GM12801 (cell line): ENCODE measurements around the gene AXIN1.

ENCODE experiments used
- TF ChIP-seq, protein P1 (sequence below): IDR thresholded peaks from one replicate; pipeline ENCODE4 v1.5.1; 2011; ENCODE audit warnings: control low read depth; ENCODE audit not compliant: insufficient read length; ENCODE audit errors: extremely low read depth

Gene AXIN1

DNA sequence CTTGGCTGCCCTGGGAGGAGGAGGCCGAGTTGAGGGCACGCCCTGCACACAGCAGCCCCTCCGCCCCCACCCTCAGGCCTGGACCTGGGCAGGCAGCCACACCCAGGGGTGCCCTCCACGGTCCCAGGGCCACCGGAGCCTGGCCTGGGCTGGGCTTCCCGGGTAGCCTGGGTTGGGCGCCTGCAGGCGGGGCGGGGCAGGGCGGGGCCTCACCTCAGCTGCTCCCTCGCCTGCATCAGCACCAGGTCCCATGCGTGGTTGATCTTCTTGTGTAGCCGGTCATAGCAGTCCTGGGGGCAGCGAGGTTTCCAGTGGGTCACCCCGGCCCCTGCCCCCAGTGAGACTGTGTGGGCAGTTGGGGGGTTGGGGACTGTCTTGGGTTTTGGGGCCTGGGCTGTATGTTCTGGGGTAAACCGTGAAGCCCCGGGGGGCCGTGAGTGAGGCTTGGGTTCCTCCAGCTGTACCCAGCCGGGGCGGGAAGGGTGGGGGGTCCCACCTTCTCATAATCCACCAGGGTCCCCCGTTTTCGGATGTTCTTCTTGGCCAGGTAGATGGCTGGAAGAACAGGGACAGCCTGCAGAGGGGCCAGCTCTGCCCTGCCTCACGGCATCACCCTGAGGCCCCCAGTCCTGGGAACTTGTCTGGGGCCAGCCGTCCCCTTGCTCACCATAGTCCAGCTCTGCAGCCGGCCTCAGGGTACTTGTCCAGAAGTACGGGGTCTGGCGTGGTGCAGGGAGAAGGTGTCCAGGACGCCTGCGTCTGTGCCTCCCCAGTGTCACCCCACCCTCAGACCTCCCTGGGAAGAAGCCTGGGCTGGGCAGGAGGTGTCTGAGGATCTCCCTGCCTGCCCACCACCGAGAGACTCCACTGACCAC lies 78.7 kb downstream of the AXIN1 start:
- TF ChIP-seq, protein P1, sequence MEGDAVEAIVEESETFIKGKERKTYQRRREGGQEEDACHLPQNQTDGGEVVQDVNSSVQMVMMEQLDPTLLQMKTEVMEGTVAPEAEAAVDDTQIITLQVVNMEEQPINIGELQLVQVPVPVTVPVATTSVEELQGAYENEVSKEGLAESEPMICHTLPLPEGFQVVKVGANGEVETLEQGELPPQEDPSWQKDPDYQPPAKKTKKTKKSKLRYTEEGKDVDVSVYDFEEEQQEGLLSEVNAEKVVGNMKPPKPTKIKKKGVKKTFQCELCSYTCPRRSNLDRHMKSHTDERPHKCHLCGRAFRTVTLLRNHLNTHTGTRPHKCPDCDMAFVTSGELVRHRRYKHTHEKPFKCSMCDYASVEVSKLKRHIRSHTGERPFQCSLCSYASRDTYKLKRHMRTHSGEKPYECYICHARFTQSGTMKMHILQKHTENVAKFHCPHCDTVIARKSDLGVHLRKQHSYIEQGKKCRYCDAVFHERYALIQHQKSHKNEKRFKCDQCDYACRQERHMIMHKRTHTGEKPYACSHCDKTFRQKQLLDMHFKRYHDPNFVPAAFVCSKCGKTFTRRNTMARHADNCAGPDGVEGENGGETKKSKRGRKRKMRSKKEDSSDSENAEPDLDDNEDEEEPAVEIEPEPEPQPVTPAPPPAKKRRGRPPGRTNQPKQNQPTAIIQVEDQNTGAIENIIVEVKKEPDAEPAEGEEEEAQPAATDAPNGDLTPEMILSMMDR = no peak

DNA sequence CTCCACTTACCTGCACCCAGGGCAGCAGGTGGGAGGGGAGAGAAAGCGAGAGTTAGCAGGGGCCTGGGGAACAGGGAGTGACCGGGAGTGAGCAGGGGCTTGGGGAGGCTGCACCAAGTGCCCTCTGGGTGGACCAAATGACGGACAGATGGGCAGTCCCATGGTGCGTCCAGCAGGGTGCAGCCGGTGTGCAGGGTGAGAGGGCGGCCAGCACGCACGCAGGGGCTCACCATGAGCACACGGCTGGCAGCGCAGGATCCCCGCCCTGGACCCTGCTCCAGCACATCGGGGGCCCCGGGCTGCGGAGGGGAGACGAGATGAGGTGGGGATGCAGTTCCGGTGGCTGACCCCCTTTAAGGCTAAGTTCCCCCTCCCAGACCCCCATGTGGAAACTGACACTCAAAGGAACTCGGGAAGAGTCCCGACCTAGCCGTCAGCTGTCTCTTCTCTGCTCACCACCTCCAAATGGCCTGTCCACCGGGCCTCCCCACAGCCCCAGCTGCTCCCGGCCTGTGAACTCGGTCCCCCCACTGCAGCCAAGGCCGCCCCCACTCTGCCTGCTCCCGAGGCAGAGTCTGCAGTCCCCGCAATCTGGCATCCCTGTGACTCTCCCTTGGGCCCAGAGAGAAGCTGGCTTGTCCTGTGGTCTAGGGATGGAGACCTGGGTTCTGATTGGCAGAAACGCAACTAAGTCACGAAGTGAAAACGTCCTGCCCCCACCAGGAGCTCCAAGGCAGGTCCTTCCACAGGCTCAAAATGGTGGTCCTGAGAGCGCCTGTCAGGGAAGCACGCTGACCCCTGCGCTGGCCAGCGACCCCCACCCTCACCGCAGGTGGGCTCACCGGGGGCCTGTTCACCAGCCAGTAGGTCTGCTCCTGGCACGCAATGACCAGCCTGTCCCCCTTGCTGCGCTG lies 79.6 kb downstream of the AXIN1 start:
- TF ChIP-seq, protein P1 = no peak

DNA sequence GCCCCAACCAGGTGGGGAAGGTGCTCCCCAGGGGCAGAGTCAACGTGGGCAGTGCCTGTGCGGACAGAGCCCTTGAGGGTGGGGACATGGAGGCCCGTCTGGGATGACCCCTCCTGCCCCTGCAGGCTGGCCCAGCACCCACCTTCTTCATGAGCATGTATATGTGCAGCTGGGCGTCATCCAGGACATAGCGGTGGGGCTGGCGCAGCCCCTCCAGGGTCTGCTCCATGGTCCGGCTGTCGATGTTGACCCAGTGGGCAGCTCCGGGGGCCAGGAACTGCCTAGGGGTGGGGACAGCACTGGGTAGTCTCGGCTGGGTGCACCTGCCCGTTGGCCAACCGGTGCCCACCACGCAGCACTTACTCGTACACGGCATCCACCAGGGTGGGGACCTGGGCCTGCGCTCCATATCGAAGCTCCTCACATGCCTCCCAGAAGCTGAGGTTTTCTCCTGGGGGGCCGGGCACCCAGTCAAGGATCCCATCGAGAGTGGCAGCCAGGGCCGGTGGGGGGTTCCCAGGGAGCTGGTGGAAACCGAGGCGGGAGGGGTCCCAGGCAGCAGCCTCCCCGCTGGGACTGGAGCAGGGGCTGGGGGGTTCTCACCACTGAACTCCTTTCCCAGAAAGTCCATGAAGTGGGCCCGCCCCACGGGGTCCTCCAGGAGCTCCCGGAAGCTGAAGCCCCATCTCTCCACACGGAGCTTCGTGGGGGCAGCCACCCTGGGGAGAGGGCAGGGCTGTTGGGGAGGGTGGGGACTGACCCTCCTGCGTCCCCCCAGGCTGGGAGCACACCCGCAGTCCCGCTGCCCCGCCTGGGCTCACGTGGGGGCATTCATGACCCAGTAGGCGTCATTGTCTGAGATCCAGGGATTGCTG lies 81.9 kb downstream of the AXIN1 start:
- TF ChIP-seq, protein P1 = no peak

DNA sequence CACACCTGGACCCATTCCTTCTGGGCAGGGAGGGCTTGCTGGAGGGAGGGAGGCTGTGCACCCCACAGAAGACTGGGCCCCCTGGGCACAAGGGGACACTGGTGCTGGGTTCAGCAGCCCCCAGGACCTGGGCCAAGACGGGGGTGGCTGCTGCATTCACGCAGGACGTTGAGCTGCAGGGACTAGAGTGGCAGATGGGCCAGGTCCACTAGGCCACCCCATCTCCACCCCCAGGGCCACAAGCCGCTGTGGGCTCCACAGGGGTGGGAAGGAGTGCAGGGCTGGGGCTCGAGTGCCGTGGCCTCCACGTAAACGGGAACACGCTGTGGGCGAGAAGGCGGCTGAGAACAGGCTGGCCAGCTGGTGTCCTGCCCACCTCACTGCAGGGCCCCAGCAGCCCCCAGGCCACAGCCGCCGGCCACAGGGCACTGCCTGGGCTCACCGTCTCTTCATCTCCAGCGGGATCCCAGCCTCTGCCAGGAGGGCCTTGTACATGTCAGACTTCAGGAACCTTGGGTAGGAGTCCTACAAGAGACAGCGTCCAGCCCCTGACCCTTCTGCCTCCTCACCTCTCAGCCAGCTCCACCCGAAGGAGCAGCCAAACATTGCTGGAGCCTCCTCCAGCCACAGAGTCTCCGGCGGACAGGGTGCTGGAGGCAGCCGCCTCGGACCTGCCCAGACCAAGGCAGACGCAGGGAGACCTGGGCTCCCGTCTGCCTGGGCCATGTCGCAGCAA lies 83.3 kb downstream of the AXIN1 start:
- TF ChIP-seq, protein P1 = no peak

DNA sequence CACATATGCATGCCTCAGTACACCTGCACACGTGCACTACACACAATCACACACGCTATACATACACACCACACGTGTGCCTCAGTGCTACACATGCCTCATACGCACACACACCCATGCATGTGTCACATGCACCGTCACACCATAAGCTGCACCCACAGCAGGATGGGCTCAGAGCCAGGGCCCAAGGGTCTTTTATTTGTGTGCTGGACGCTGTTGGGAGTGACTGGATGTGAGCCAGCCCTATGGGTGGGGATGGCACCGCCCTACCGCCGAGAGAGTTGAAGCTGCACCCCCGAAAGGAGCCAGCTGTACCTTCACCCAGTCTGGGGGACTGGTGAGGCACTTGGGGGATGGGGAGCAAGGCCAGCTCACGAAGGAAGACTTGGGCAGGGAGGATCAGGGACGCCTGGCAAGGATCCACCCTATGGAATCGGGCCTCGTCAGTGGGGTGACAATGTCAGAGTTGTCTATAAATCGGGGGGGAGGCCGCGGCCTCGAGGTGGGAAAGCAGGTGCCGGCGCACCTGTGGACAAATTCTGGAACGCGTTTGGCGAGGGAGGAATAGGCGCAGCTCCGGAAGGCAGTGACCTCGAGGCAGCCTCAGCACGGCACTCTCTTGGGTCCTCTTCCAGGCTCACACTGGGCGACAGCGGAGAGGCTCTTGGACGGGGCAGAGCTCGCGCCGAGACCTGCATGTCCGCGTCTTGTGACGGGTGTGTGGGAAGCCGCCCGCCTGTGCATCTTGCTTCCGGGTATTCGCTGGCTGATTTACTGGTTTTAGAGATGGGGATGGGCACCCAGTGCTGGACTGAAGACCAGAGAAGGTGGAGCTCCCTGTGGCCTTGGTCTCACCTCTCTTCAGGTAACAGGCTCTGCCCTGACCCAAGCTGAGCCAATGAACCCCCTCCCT lies 84.1 kb downstream of the AXIN1 start:
- TF ChIP-seq, protein P1 = no peak
